Caco-2 (cell line): Measurements from ENCODE around the gene SPOCK1. TPM values are rescaled to one million over a fixed set of nuclear protein-coding genes. Genes with fewer than 3 reads are reported as not detected.

Source experiments
- BruUV-seq: library from RNA; stranded (reverse); fragments of 400-500 nt; replicated peaks from 2 replicates; lab custom pipeline; 2021; lab: Mats Ljungman, UMichigan
- CTCF ChIA-PET: fragments of 300-600 bp; sonication (Branson Sonifier 250); formaldehyde crosslinking; loops from one replicate; lab custom pipeline; 2022; ENCODE audit warnings: antibody characterized with exemption; lab: Charles Lee
- POLR2A ChIA-PET: fragments of 300-600 bp; sonication (Branson Sonifier 250); formaldehyde crosslinking; loops from one replicate; lab custom pipeline; 2022; ENCODE audit warnings: antibody characterized with exemption; lab: Charles Lee
- DNase-seq, 2 experiments: peaks; one replicate each; pipeline versions ENCODE4 v3.0.0 to v3.0.0-alpha.2; 2020 to 2022
- H3K27me3 ChIP-seq: replicated peaks from 2 replicates; pipeline ENCODE4 v1.6.0; 2011; ENCODE audit warnings: low read length; ENCODE audit not compliant: control insufficient read depth, insufficient read depth
- H3K36me3 ChIP-seq: 2 replicates; pipeline ENCODE4 v1.5.1; 2011; ENCODE audit warnings: low read length; ENCODE audit not compliant: control insufficient read depth, insufficient read depth
- H3K4me1 ChIP-seq: fragments of 250-450 bp; sonication (Bioruptor Pico); 2 replicates; pipeline ENCODE4 v1.5.1; 2020; ENCODE audit warnings: mild to moderate bottlenecking
- H3K4me3 ChIP-seq: 2 replicates; pipeline ENCODE4 v1.5.1; 2011; ENCODE audit warnings: low read depth, mild to moderate bottlenecking, control low read depth, low read length
- H3K9me3 ChIP-seq: fragments of 250-450 bp; sonication (Bioruptor Pico); 2 replicates; pipeline ENCODE4 v1.5.1; 2020; ENCODE audit warnings: mild to moderate bottlenecking, moderate library complexity
- H3K27ac Mint-ChIP-seq: one replicate; pipeline ENCODE4 v1.8.0; 2022; ENCODE audit warnings: mixed read lengths; ENCODE audit not compliant: unreplicated experiment
- H3K27me3 Mint-ChIP-seq: one replicate; pipeline ENCODE4 v1.8.0; 2022; ENCODE audit warnings: mixed read lengths; ENCODE audit not compliant: insufficient read depth, unreplicated experiment
- H3K36me3 Mint-ChIP-seq: one replicate; pipeline ENCODE4 v1.8.0; 2022; ENCODE audit warnings: mild to moderate bottlenecking, mixed read lengths; ENCODE audit not compliant: insufficient read depth, unreplicated experiment
- H3K4me1 Mint-ChIP-seq: one replicate; pipeline ENCODE4 v1.8.0; 2022; ENCODE audit warnings: low read depth, mixed read lengths; ENCODE audit not compliant: unreplicated experiment
- H3K4me3 Mint-ChIP-seq: one replicate; pipeline ENCODE4 v1.8.0; 2022; ENCODE audit warnings: mild to moderate bottlenecking, moderate library complexity, mixed read lengths; ENCODE audit not compliant: unreplicated experiment
- H3K9me3 Mint-ChIP-seq: one replicate; pipeline ENCODE4 v1.8.0; 2022; ENCODE audit warnings: mixed read lengths; ENCODE audit not compliant: unreplicated experiment
- intact Hi-C: fragments of 100-400 bp; cut with micrococcal nuclease; formaldehyde crosslinking; loops from one replicate; pipeline ENCODE4 v1.10.0; 2022; ENCODE audit not compliant: unreplicated experiment
- total RNA-seq: library from RNA; stranded (reverse); gene quantifications from 2 replicates; pipeline ENCODE4 v1.2.3, GENCODE V29; 2022
- TF ChIP-seq, protein P1 (sequence below), 2 experiments: fragments of 200-600 bp in 1 of 2; IDR thresholded peaks; 1 replicate in 1 of 2; 2 replicates in 1 of 2; pipeline versions ENCODE4 v1.5.1 to v1.8.0; 2011 to 2022; ENCODE audit warnings: antibody characterized with exemption in 1 of 2, control low read depth in 1 of 2, inconsistent platforms in 1 of 2, low read depth in 1 of 2, low read length in 1 of 2, mild to moderate bottlenecking in 1 of 2, moderate library complexity in 1 of 2; ENCODE audit not compliant: insufficient read depth in 1 of 2, severe bottlenecking in 1 of 2, unreplicated experiment in 1 of 2

SPOCK1 gene
- total RNA-seq, 1 experiment from 2014 or later, result not detected

DNA sequence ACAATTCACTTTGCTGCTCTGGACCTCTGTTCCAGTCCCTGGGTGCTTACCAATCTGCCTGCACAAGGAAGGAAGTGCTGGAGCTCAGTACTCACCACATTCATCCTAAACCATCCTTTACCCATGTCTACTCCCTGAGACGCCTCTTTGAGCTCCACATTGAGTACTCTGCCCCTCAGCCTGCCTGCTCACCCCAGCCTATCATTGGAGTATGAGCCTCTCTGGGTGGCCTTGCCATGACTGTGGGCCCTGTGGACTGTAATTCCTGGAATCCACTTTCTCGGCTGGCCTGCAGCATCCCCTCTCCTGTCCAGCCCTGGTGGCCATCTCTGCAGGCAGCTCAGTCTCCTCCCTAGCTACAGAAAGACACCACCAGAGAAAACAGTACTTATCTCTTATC lies 428.6 kb downstream of the SPOCK1 start:
- DNase-seq, result no peak
- no peaks in the 10 kb centered on the region for H3K9me3 ChIP-seq
- TF ChIP-seq, protein P1, sequence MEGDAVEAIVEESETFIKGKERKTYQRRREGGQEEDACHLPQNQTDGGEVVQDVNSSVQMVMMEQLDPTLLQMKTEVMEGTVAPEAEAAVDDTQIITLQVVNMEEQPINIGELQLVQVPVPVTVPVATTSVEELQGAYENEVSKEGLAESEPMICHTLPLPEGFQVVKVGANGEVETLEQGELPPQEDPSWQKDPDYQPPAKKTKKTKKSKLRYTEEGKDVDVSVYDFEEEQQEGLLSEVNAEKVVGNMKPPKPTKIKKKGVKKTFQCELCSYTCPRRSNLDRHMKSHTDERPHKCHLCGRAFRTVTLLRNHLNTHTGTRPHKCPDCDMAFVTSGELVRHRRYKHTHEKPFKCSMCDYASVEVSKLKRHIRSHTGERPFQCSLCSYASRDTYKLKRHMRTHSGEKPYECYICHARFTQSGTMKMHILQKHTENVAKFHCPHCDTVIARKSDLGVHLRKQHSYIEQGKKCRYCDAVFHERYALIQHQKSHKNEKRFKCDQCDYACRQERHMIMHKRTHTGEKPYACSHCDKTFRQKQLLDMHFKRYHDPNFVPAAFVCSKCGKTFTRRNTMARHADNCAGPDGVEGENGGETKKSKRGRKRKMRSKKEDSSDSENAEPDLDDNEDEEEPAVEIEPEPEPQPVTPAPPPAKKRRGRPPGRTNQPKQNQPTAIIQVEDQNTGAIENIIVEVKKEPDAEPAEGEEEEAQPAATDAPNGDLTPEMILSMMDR (IDR thresholded peaks at IDR 0.05; ENCODE audit: insufficient read depth in 1 of 2, low read depth in 1 of 2, low read length in 1 of 2, severe bottlenecking in 1 of 2, unreplicated experiment in 1 of 2), result no peak
- no peak overlapping the region for H3K27ac Mint-ChIP-seq
- H3K4me3 ChIP-seq, result no peak overlapping the region
- intact Hi-C loops, result no loop called here
- no peaks in the 10 kb centered on the region for H3K4me1 Mint-ChIP-seq
- H3K9me3 Mint-ChIP-seq, result no peaks in the 10 kb centered on the region
- no TSS peak for BruUV-seq
- ChIA-PET CTCF (no interaction called here), POLR2A (interaction anchor here (0.6 kb wide), 1 partner anchor 13 kb away, joined by 4 read pairs; no protein-coding TSS in a partner anchor)
- peaks cover 21% of the 10 kb centered on the region for H3K27me3 Mint-ChIP-seq
- H3K4me1 ChIP-seq, result no peaks in the 10 kb centered on the region
- no peaks in the 10 kb centered on the region for H3K36me3 ChIP-seq
- H3K27me3 ChIP-seq, result no peaks in the 10 kb centered on the region; the same call in 1 of the 2 replicates
- H3K36me3 Mint-ChIP-seq, result no peaks in the 10 kb centered on the region
- H3K4me3 Mint-ChIP-seq, result no peak overlapping the region

DNA sequence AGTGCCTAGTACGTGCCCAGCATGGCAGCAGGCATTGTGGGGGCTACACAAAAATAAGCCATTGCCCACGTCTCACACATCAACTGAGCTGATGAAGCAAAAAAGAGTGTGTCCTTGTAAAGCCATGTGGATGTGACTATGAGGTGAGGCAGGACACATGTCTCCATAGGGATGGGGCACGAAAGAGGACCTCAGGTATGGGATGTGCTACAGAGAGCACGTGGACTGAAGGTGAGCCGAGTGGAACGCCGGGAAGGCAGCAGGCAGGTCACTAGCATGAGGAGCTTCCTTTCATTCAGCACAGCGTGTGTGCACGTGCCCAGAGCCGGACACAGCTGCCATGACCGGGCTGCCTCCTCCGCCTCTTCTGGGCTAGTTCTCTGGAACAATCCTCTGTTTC lies 429.8 kb downstream of the SPOCK1 start:
- intact Hi-C loops, result no loop called here
- CTCF ChIA-PET, result no interaction called here
- no peaks in the 10 kb centered on the region; the same call in 1 of the 2 replicates for H3K27me3 ChIP-seq
- Mint-ChIP-seq H3K4me1 (no peaks in the 10 kb centered on the region), H3K36me3 (no peaks in the 10 kb centered on the region), H3K27me3 (peaks cover 21% of the 10 kb centered on the region), H3K4me3 (no peak overlapping the region), H3K27ac (no peak overlapping the region), H3K9me3 (no peaks in the 10 kb centered on the region)
- H3K9me3 ChIP-seq, result no peaks in the 10 kb centered on the region
- no peak for DNase-seq
- POLR2A ChIA-PET, result no interaction called here
- TF ChIP-seq, protein P1 (IDR thresholded peaks at IDR 0.05; ENCODE audit: insufficient read depth in 1 of 2, low read depth in 1 of 2, low read length in 1 of 2, severe bottlenecking in 1 of 2, unreplicated experiment in 1 of 2), result no peak
- H3K4me1 ChIP-seq, result no peaks in the 10 kb centered on the region
- H3K4me3 ChIP-seq, result no peak overlapping the region
- H3K36me3 ChIP-seq, result no peaks in the 10 kb centered on the region
- BruUV-seq, result no TSS peak

DNA sequence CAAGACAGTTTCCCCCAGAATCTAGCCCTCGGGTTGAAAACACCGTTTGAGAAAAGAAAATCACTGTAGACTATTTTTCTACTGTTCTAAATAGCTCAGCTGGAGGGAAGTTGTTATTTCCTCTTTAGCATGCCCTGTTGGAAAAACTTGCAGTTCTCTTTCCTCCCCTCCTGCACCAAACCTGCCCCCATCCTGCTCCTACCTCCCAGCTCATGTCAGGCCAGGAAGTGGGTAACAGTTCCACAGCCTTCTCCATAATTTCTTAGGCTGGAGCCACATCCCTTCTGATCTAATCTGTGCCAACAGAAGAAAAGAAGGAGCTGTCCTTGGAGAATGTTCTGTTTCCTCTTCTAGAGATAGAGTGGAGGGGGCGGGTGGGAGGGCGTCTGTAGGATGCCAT lies 437.7 kb downstream of the SPOCK1 start:
- Mint-ChIP-seq H3K4me3 (no peak overlapping the region), H3K27ac (no peak overlapping the region), H3K4me1 (no peaks in the 10 kb centered on the region), H3K36me3 (no peaks in the 10 kb centered on the region), H3K9me3 (no peaks in the 10 kb centered on the region), H3K27me3 (peaks cover 13% of the 10 kb centered on the region)
- H3K27me3 ChIP-seq, result no peaks in the 10 kb centered on the region; the same call in 1 of the 2 replicates
- POLR2A ChIA-PET, result no interaction called here
- intact Hi-C loops, result no loop called here
- BruUV-seq, result no TSS peak
- H3K4me1 ChIP-seq, result no peaks in the 10 kb centered on the region
- no peak overlapping the region for H3K4me3 ChIP-seq
- TF ChIP-seq, protein P1 (IDR thresholded peaks at IDR 0.05; ENCODE audit: insufficient read depth in 1 of 2, low read depth in 1 of 2, low read length in 1 of 2, severe bottlenecking in 1 of 2, unreplicated experiment in 1 of 2), result no peak
- CTCF ChIA-PET, result no interaction called here
- H3K9me3 ChIP-seq, result no peaks in the 10 kb centered on the region
- no peak for DNase-seq
- H3K36me3 ChIP-seq, result no peaks in the 10 kb centered on the region
